BJ (cell line): Measurements from ENCODE around the gene LARP6. TPM values are rescaled to one million over a fixed set of nuclear protein-coding genes. Genes with fewer than 3 reads are reported as not detected.
A peak's percentile ranks its signal among the peaks of the same experiment; 100 is the strongest.
"Not testable (repeated sequence)": the region's sequence is repeated elsewhere in the genome, so short reads cannot be mapped to it uniquely, and the experiment has no call there.

Experiments used
- CTCF ChIA-PET: fragments of 350-600 bp; formaldehyde crosslinking; extraction: SDS; loops from one replicate; lab custom pipeline; 2021; ENCODE audit warnings: antibody characterized with exemption, inconsistent platforms; lab: Yijun Ruan, JAX
- POLR2A ChIA-PET: fragments of 300-600 bp; sonication (Branson Sonifier 250); formaldehyde crosslinking; extraction: SDS; loops from one replicate; lab custom pipeline; 2021; ENCODE audit warnings: antibody characterized with exemption; lab: Charles Lee
- DNase-seq: peaks from one replicate; pipeline ENCODE4 v3.0.0-alpha.2; 2011; ENCODE audit warnings: low read depth
- H3K27me3 ChIP-seq: 2 replicates; pipeline ENCODE4 v1.6.0; 2011; ENCODE audit warnings: low read length; ENCODE audit not compliant: control insufficient read depth, insufficient read depth
- H3K36me3 ChIP-seq: 2 replicates; pipeline ENCODE4 v1.5.1; 2011; ENCODE audit warnings: low read length; ENCODE audit not compliant: control insufficient read depth, insufficient read depth
- H3K4me3 ChIP-seq: 2 replicates; pipeline ENCODE4 v1.5.1; 2011; ENCODE audit warnings: low read depth, mild to moderate bottlenecking, control low read depth, low read length
- polyA plus RNA-seq: library from polyadenylated mRNA; depleted of rRNA; stranded (reverse); fragments of >200 nt; gene quantifications from 2 replicates; pipeline ENCODE4 v1.2.3, GENCODE V29; 2011
- TF ChIP-seq, protein P1 (sequence below): IDR thresholded peaks from 2 replicates; pipeline ENCODE4 v1.5.1; 2011; ENCODE audit warnings: low read depth, mild to moderate bottlenecking, control low read depth, inconsistent platforms, low read length, moderate library complexity; ENCODE audit not compliant: insufficient read depth

Gene LARP6
- polyA plus RNA-seq, 1 experiment, result 108 TPM

DNA sequence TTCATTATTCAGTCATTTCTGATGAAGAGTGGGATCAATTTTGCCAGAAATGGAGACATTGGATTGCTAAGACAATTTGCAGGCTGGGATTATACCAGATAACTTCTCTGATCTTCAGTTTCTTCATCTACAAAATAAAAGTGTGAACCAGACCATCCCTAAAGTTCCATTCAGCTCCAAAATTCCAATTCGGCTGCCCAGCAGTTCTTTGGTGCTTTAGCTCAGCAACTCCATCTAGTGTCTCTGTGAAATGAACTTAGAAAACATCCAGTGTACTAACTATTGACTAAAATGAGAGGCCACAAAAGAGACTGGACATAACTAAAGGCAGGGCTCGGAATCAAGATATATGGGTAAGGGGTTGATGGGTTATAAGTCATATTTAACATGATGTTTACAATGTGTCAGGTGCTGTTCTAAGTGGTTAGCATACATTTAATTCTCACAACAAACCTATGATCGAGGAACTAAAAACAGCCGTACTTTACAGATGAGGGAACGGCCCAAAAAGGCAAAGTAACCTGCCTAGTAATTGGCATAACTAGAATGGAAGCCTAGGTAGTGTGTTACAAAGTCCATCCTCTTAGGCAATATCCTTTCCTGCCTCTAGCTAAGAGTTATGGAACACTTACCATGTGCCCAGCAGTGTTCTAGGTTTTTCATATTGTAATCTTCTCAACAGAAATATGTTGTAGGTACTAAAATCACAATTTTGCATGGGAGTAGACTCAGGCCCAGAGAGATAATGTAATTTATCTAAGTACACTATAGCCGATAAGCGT is 21.2 kb upstream of the LARP6 start:
- TF ChIP-seq, protein P1, sequence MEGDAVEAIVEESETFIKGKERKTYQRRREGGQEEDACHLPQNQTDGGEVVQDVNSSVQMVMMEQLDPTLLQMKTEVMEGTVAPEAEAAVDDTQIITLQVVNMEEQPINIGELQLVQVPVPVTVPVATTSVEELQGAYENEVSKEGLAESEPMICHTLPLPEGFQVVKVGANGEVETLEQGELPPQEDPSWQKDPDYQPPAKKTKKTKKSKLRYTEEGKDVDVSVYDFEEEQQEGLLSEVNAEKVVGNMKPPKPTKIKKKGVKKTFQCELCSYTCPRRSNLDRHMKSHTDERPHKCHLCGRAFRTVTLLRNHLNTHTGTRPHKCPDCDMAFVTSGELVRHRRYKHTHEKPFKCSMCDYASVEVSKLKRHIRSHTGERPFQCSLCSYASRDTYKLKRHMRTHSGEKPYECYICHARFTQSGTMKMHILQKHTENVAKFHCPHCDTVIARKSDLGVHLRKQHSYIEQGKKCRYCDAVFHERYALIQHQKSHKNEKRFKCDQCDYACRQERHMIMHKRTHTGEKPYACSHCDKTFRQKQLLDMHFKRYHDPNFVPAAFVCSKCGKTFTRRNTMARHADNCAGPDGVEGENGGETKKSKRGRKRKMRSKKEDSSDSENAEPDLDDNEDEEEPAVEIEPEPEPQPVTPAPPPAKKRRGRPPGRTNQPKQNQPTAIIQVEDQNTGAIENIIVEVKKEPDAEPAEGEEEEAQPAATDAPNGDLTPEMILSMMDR, result peak; percentile 77
- no peak for DNase-seq
- ChIA-PET CTCF (interaction anchor here (0.7 to 4.0 kb wide), 22 partner anchors 8 to 306 kb away, joined by 3 to 84 read pairs (median 5); partner anchors contain the start of gene LARP6), POLR2A (no interaction called here)
- H3K36me3 ChIP-seq, result no peaks in the 10 kb centered on the region
- no peaks in the 10 kb centered on the region for H3K27me3 ChIP-seq
- no peak overlapping the region for H3K4me3 ChIP-seq

DNA sequence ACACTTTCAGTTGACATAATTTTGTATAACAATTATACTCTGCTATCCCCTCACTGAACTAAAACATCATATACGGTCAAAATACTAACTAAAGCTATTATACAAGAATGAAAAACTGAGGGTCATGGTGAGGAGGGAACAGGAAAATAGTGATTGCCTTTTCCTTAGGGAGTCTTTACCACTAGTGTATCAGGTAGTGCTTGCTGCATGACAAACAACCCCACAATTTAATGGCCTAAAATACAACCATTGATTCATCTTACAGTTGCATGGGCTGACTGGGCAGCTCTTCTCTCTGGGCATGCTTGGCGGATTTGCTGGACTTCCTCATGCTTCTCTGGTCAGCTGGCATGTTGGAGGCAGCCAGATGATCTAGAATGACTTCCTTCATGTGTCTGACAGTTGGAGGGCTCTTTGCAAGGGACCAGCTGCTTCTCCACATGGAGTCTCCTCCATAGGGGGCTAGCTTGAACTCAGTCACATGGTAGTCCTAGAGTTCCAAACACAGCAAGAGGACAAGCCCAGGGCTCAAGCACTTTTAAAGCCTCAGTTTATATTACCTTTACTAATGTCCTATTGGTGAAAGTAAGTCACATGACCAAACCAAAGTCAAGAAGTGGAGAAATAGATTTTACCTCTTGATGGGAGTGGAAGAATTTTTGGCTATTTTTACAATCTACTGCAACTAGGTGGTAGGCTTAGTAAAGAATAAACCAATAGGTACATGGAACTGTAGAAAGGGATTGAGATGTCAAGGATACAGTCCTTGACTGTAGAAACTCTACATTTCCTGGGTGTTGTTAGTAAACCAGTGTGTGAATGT is 19.5 kb upstream of the LARP6 start:
- TF ChIP-seq, protein P1, result no peak
- Histone ChIP-seq H3K36me3 (no peaks in the 10 kb centered on the region), H3K27me3 (no peaks in the 10 kb centered on the region), H3K4me3 (no peak overlapping the region)
- DNase-seq, result no peak
- CTCF ChIA-PET, result interaction anchor here (1.0 to 4.0 kb wide), 9 partner anchors 12 to 192 kb away, joined by 4 to 84 read pairs (median 13); partner anchors contain the start of gene LARP6
- POLR2A ChIA-PET, result no interaction called here

DNA sequence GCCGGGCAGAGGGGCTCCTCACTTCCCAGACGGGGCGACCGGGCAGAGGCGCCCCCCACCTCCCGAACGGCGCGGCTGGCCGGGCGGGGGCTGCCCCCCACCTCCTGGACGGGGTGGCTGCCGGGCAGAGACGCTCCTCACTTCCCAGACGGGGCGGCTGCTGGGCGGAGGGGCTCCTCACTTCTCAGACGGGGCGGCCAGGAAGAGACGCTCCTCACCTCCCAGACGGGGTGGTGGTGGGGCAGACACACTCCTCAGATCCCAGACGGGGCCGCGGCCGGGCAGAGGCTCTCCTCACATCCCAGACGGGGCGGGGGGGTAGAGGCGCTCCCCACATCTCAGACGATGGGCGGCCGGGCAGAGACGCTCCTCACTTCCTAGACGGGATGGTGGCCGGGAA is 17.5 kb upstream of the LARP6 start:
- H3K4me3 ChIP-seq, POLR2A ChIA-PET, H3K36me3 ChIP-seq, H3K27me3 ChIP-seq, DNase-seq: not testable (repeated sequence)
- CTCF ChIA-PET, result interaction anchor here (3.8 kb wide), 1 partner anchor 47 kb away, joined by 43 read pairs; no protein-coding TSS in a partner anchor

DNA sequence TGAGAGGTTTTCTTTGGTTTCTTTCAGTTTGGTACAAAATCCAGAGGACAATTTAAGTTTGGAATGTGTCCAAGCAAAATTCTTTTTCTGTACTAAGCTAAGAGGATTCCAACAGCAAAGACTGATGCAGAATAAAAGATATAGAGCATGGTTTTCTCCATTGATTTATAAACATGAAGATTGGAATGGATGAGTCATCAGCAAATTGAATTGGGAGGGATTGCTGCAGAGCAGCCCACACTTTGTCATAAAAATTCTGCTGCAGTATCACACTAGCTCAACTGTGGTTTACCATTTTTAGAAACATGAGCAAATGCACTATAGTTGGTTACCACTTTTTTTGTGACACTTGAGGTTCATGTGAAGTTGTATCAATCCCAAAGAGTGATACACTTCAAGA is 16.1 kb upstream of the LARP6 start:
- no peak for DNase-seq
- H3K4me3 ChIP-seq, result no peak overlapping the region
- ChIA-PET CTCF (interaction anchor here (0.7 to 3.8 kb wide), 9 partner anchors 8 to 72 kb away, joined by 3 to 43 read pairs (median 6); partner anchors contain the start of gene LARP6), POLR2A (no interaction called here)
- H3K27me3 ChIP-seq, result no peaks in the 10 kb centered on the region
- H3K36me3 ChIP-seq, result no peaks in the 10 kb centered on the region
- TF ChIP-seq, protein P1, result no peak

DNA sequence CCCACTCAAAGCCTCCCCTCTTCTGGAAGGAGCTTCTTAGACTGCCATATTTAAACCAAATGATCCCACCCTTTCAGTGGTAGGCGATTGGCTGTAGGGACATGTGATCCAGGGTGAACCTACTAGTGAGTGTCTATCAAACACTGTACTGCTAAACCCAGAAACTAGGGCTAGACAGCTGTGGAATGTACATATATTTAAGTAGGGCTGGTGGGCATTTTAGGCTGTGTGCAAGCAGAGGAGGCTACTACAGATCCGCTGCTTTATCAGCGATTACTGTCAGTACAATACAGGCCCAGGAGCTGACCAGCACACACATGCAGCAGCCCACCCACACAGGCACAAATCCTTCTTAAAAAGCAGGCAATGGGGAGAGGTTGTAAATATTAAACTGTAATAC is 15.4 kb upstream of the LARP6 start:
- Histone ChIP-seq H3K27me3 (no peaks in the 10 kb centered on the region), H3K36me3 (no peaks in the 10 kb centered on the region), H3K4me3 (no peak overlapping the region)
- DNase-seq, result no peak
- ChIA-PET POLR2A (no interaction called here), CTCF (interaction anchor here (0.7 to 3.8 kb wide), 11 partner anchors 9 to 189 kb away, joined by 3 to 43 read pairs (median 4); partner anchors contain the start of gene LARP6)
- TF ChIP-seq, protein P1, result no peak
